IMR-90 (cell line): ENCODE data around the gene ACLY. TPM values are rescaled to one million over a fixed set of nuclear protein-coding genes. Genes with fewer than 3 reads are reported as not detected.

ENCODE experiments used
- ATAC-seq: fragments of 200-7000 bp; cut with Tn5 transposase; 2 replicates; pipeline ENCODE4 v1.9.1; 2020; ENCODE audit warnings: low read depth, mild to moderate bottlenecking, moderate library complexity
- BruUV-seq: library from RNA; stranded (reverse); fragments of 400-500 nt; replicated peaks from 2 replicates; lab custom pipeline; 2021; lab: Mats Ljungman, UMichigan
- CTCF ChIA-PET: fragments of 300-600 bp; formaldehyde crosslinking; extraction: SDS; loops from one replicate; lab custom pipeline; 2021; ENCODE audit warnings: antibody characterized with exemption; lab: Yijun Ruan, JAX
- POLR2A ChIA-PET: fragments of 300-600 bp; sonication (Branson Sonifier 250); formaldehyde crosslinking; loops from one replicate; lab custom pipeline; 2022; ENCODE audit warnings: antibody characterized with exemption; ENCODE audit not compliant: unreplicated experiment; lab: Charles Lee
- DNase-seq: peaks from one replicate; pipeline ENCODE4 v3.0.0; 2013
- H2AFZ ChIP-seq: replicated peaks from 2 replicates; pipeline ENCODE3; 2013; ENCODE audit warnings: low read length, mild to moderate bottlenecking; ENCODE audit not compliant: poor library complexity
- H2AK5ac ChIP-seq: 2 replicates; pipeline ENCODE4 v1.6.1; 2013; ENCODE audit warnings: low read depth, low read length, inconsistent platforms
- H2AK9ac ChIP-seq: replicated peaks from 2 replicates; pipeline ENCODE3; 2013; ENCODE audit warnings: mild to moderate bottlenecking, low read depth, low read length, moderate library complexity; ENCODE audit not compliant: poor library complexity
- H2BK120ac ChIP-seq: 2 replicates; pipeline ENCODE4 v1.6.1; 2013; ENCODE audit warnings: low read depth, low read length, inconsistent platforms
- H2BK15ac ChIP-seq: 3 replicates; pipeline ENCODE4 v1.6.1; 2013; ENCODE audit warnings: low read depth, low read length, inconsistent platforms
- H2BK20ac ChIP-seq: 2 replicates; pipeline ENCODE4 v1.6.1; 2013; ENCODE audit warnings: low read depth, mild to moderate bottlenecking, inconsistent platforms, low read length, moderate library complexity
- H2BK5ac ChIP-seq: 2 replicates; pipeline ENCODE4 v1.6.1; 2013; ENCODE audit warnings: mild to moderate bottlenecking, low read depth, low read length, inconsistent platforms; ENCODE audit not compliant: poor library complexity, severe bottlenecking
- H3K14ac ChIP-seq: replicated peaks from 2 replicates; pipeline ENCODE4 v1.6.1; 2013; ENCODE audit warnings: low read depth, low read length, inconsistent platforms
- H3K18ac ChIP-seq: 2 replicates; pipeline ENCODE4 v1.6.1; 2013; ENCODE audit warnings: low read depth, low read length, control low read depth
- H3K23ac ChIP-seq: 2 replicates; pipeline ENCODE4 v1.6.1; 2013; ENCODE audit warnings: low read depth, low read length, inconsistent platforms
- H3K27ac ChIP-seq: 2 replicates; pipeline ENCODE4 v1.5.1; 2013; ENCODE audit warnings: mild to moderate bottlenecking, control low read depth, low read length; ENCODE audit not compliant: insufficient read depth
- H3K27me3 ChIP-seq: 2 replicates; pipeline ENCODE4 v1.6.1; 2013; ENCODE audit warnings: low read length; ENCODE audit not compliant: control insufficient read depth, insufficient read depth
- H3K36me3 ChIP-seq: 2 replicates; pipeline ENCODE4 v1.6.1; 2013; ENCODE audit warnings: low read length, mixed read lengths; ENCODE audit not compliant: control insufficient read depth, insufficient read depth
- H3K4ac ChIP-seq: 2 replicates; pipeline ENCODE4 v1.6.1; 2013; ENCODE audit warnings: low read depth, low read length, inconsistent platforms
- H3K4me1 ChIP-seq: 2 replicates; pipeline ENCODE4 v1.6.1; 2013; ENCODE audit warnings: low read length, mixed read lengths; ENCODE audit not compliant: control insufficient read depth, insufficient read depth
- H3K4me2 ChIP-seq: 2 replicates; pipeline ENCODE4 v1.6.1; 2013; ENCODE audit warnings: low read depth, mild to moderate bottlenecking, control low read depth, low read length, moderate library complexity
- H3K4me3 ChIP-seq: 2 replicates; pipeline ENCODE4 v1.5.1; 2013; ENCODE audit warnings: low read depth, mild to moderate bottlenecking, control low read depth, low read length, moderate library complexity; ENCODE audit not compliant: insufficient read depth
- H3K56ac ChIP-seq: 2 replicates; pipeline ENCODE4 v1.6.1; 2013; ENCODE audit warnings: low read length, inconsistent platforms; ENCODE audit not compliant: insufficient read depth; ENCODE audit errors: extremely low read depth
- H3K79me1 ChIP-seq, 2 experiments: 2 replicates each; pipeline ENCODE4 v1.6.1; 2013; ENCODE audit warnings: low read length in 2 of 2, inconsistent platforms in 1 of 2, low read depth in 1 of 2
- H3K9ac ChIP-seq: 2 replicates; pipeline ENCODE4 v1.6.1; 2013; ENCODE audit warnings: low read depth, low read length, control low read depth
- H3K9me1 ChIP-seq: 2 replicates; pipeline ENCODE4 v1.6.1; 2013; ENCODE audit warnings: low read length, inconsistent platforms; ENCODE audit not compliant: insufficient read depth
- H3K9me3 ChIP-seq: 2 replicates; pipeline ENCODE4 v1.6.1; 2013; ENCODE audit warnings: low read length; ENCODE audit not compliant: control insufficient read depth, insufficient read depth
- H4K20me1 ChIP-seq: 2 replicates; pipeline ENCODE4 v1.6.1; 2013; ENCODE audit warnings: low read length, inconsistent platforms; ENCODE audit not compliant: insufficient read depth
- H4K5ac ChIP-seq: 2 replicates; pipeline ENCODE4 v1.6.1; 2013; ENCODE audit warnings: mild to moderate bottlenecking, low read depth, low read length, control low read depth
- H4K8ac ChIP-seq, 2 experiments: 2 replicates each; pipeline ENCODE4 v1.6.1; 2013; ENCODE audit warnings: low read depth in 2 of 2, low read length in 2 of 2, control low read depth in 1 of 2, inconsistent platforms in 1 of 2
- H4K91ac ChIP-seq: 2 replicates; pipeline ENCODE4 v1.6.1; 2013; ENCODE audit warnings: low read depth, low read length, inconsistent platforms; ENCODE audit not compliant: insufficient read depth
- BHLHE40 ChIP-seq: fragments of 150-350 bp; IDR thresholded peaks from 2 replicates; pipeline ENCODE4 v1.6.1; 2016; ENCODE audit warnings: mild to moderate bottlenecking, low read depth, low read length
- CHD1 ChIP-seq: IDR thresholded peaks from 2 replicates; pipeline ENCODE4 v1.6.1; 2012; ENCODE audit warnings: low read depth, low read length, improper control_type of control experiment
- FOS ChIP-seq: fragments of 150-350 bp; IDR thresholded peaks from 2 replicates; pipeline ENCODE4 v1.6.1; 2016; ENCODE audit warnings: low read depth, low read length
- WGBS, 2 experiments: methylation state at CpG; one replicate each; pipeline versions ENCODE4 v1.1.5 to v1.1.7; 2013; ENCODE audit warnings: missing lambda C conversion rate in 2 of 2; ENCODE audit not compliant: insufficient read length in 1 of 2; ENCODE audit errors: extremely low coverage in 2 of 2; 5-methylcytosine and 5-hydroxymethylcytosine counted together
- dilution Hi-C: fragments of 300-500 bp; cut with HindIII; formaldehyde crosslinking; loops from one replicate; pipeline ENCODE4 v1.14.3; 2018; ENCODE audit warnings: low sequenced_read_pairs; ENCODE audit not compliant: unreplicated experiment
- in situ Hi-C: fragments of 300-500 bp; cut with MboI; formaldehyde crosslinking; loops from 3 replicates; pipeline ENCODE4 v1.14.3; 2019; ENCODE audit warnings: low sequenced_read_pairs, inconsistent platforms, mixed read lengths
- intact Hi-C: fragments of 100-400 bp; cut with micrococcal nuclease; formaldehyde crosslinking; loops from 2 replicates; pipeline ENCODE4 v1.10.0; 2022
- polyA plus RNA-seq, 3 experiments: library from polyadenylated mRNA; depleted of rRNA; stranded (reverse); fragments of >200 nt; gene quantifications; 2 replicates each; pipeline ENCODE4 v1.2.3, GENCODE V29; 2012; ENCODE audit warnings: low replicate concordance in 1 of 3
- total RNA-seq: library from RNA; depleted of rRNA; stranded (reverse); fragments of >200 nt; gene quantifications from 2 replicates; pipeline ENCODE4 v1.2.3, GENCODE V29; 2012

Gene ACLY
- total and polyA plus RNA-seq, 2 of the 4 experiments (the other 2 are of a cell fraction) = 167 to 230 TPM

DNA sequence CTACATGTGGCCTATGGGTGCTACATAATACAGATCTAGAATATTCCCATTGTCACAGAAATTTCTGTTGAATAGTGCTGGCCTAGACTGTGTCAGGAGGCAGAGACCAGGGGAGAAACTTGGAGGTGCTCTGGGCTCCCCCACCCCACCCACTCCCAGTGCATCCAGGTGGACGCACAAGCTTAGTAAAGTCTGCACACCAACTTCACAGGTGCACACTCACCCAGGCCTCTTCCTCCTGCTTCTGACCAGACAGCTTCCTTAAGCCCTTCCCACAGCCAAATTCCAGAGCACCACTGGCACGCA, 40.2 kb upstream of the ACLY start:
- DNase-seq = peak; percentile 30
- dilution Hi-C loops = no loop called here

More for the DNA sequence above, 40.2 kb upstream of the ACLY start:
- Histone ChIP-seq H3K36me3 (no peaks in the 10 kb centered on the region), H4K5ac (no peak overlapping the region), H2BK5ac (no peak overlapping the region), H3K4me2 (no peak overlapping the region), H3K9me1 (no peaks in the 10 kb centered on the region), H3K23ac (no peak overlapping the region), H3K4me3 (no peak overlapping the region), H2AK9ac (no peak overlapping the region), H2AFZ (peak overlapping the region; percentile 79), H2BK20ac (no peak overlapping the region), H3K18ac (no peak overlapping the region), H2BK120ac (no peak overlapping the region), H4K8ac (no peak overlapping the region), H3K79me1 (no peaks in the 10 kb centered on the region), H3K9ac (no peak overlapping the region), H3K4me1 (peaks cover 12% of the 10 kb centered on the region), H4K20me1 (no peaks in the 10 kb centered on the region), H3K27me3 (no peaks in the 10 kb centered on the region), H4K91ac (no peak overlapping the region), H3K27ac (no peak overlapping the region), H3K9me3 (no peaks in the 10 kb centered on the region), H3K14ac (no peak overlapping the region), H3K4ac (no peak overlapping the region), H3K56ac (no peak overlapping the region), H2BK15ac (no peak overlapping the region), H2AK5ac (no peak overlapping the region)
- intact Hi-C loops = loop anchor here (1.0 to 2.0 kb wide), 2 partner anchors 146 to 221 kb away; partner anchors contain the start of gene FKBP10
- in situ Hi-C loops = no loop called here
- peak; percentile 36 for ATAC-seq
- no TSS peak for BruUV-seq
- TF ChIP-seq CHD1 = no peak
- TF ChIP-seq FOS = no peak
- no peak for TF ChIP-seq BHLHE40
- ChIA-PET CTCF (interaction anchor here (0.5 to 1.8 kb wide), 4 partner anchors 28 to 124 kb away, joined by 3 to 4 read pairs (median 3); partner anchors contain the start of gene ACLY), POLR2A (no interaction called here)
- 40% methylated on average over 1 of the region's 2 CpGs; no CpG with 5 or more reads in 1 of the 2 experiments for WGBS, 2 experiments
